Tibial artery (tissue), 4 donors: ENCODE results near the gene HOXB4.

Experiments
- DNase-seq, 2 donors: peaks; one replicate each; pipeline ENCODE4 v3.0.0-alpha.2; 2019
- H3K27ac ChIP-seq, 2 donors: fragments of 200-600 bp; sonication (generic) in 1 of 2; 1 replicate in 1 of 2; 2 replicates in 1 of 2; pipeline ENCODE4 v1.5.1; 2018 to 2019; ENCODE audit warnings: mild to moderate bottlenecking in 1 of 2
- H3K27me3 ChIP-seq, 2 donors: fragments of 200-600 bp; sonication (generic) in 1 of 2; one replicate each; pipeline versions ENCODE4 v1.5.1 to v1.6.0; 2016 to 2019
- H3K36me3 ChIP-seq, 3 donors: fragments of 200-600 bp; sonication (generic) in 2 of 3; one replicate each; pipeline ENCODE4 v1.5.1; 2016 to 2019; ENCODE audit warnings: mild to moderate bottlenecking in 2 of 3
- H3K4me1 ChIP-seq, 4 donors: fragments of 200-600 bp; sonication (generic) in 2 of 4; 1 replicate in 3 of 4; 2 replicates in 1 of 4; pipeline ENCODE4 v1.5.1; 2016 to 2019
- H3K4me3 ChIP-seq, 2 donors: fragments of 200-600 bp; sonication (generic) in 1 of 2; 1 replicate in 1 of 2; 2 replicates in 1 of 2; pipeline ENCODE4 v1.5.1; 2018 to 2019; ENCODE audit warnings: mild to moderate bottlenecking in 2 of 2
- H3K9me3 ChIP-seq, 3 donors: fragments of 200-600 bp; sonication (generic) in 1 of 3; one replicate each; pipeline ENCODE4 v1.5.1; 2016 to 2019
- intact Hi-C: fragments of 100-400 bp; cut with DNase I; formaldehyde crosslinking; loops from one replicate; pipeline ENCODE4 v1.15.0; 2023; ENCODE audit warnings: low total_unique reads
- TF ChIP-seq, protein P1 (sequence below), 2 experiments: fragments of 200-600 bp in 1 of 2; fragments of 450-650 bp in 1 of 2; IDR thresholded peaks; one replicate each; pipeline ENCODE4 v1.5.1; 2017 to 2019; ENCODE audit warnings: antibody characterized with exemption in 2 of 2, mild to moderate bottlenecking in 1 of 2, moderate library complexity in 1 of 2

HOXB4 gene

DNA sequence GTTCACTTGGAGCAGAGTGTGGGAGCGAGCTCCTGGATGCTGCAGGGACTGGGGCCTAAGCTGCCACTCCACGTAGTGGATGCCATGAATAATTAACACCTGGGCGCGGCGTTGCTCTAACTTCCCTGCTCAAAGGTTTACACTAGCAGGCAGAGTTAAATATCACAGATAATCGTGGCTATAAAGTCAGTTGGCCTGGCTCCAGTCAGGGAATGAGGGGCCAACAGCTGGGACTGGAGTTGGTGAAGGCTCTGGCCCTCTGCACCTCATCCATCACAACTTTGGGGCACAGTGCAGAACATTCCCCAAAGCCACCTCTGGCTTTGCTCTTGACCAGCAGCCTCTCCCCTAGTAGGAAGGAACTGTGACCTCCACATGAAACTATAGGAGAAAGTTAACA, 10.9 kb downstream of the HOXB4 start:
- intact Hi-C loops: no loop called here
- H3K36me3 ChIP-seq: no peaks in the 10 kb centered on the region
- no peak for DNase-seq
- peaks cover 0 to 11% of the 10 kb centered on the region in 2 donors for H3K27me3 ChIP-seq
- H3K4me1 ChIP-seq: peaks cover 0 to 31% (median 16%) of the 10 kb centered on the region in 4 donors
- no peaks in the 10 kb centered on the region for H3K9me3 ChIP-seq
- H3K4me3 ChIP-seq: no peak overlapping the region
- H3K27ac ChIP-seq: no peak overlapping the region
- TF ChIP-seq, protein P1, sequence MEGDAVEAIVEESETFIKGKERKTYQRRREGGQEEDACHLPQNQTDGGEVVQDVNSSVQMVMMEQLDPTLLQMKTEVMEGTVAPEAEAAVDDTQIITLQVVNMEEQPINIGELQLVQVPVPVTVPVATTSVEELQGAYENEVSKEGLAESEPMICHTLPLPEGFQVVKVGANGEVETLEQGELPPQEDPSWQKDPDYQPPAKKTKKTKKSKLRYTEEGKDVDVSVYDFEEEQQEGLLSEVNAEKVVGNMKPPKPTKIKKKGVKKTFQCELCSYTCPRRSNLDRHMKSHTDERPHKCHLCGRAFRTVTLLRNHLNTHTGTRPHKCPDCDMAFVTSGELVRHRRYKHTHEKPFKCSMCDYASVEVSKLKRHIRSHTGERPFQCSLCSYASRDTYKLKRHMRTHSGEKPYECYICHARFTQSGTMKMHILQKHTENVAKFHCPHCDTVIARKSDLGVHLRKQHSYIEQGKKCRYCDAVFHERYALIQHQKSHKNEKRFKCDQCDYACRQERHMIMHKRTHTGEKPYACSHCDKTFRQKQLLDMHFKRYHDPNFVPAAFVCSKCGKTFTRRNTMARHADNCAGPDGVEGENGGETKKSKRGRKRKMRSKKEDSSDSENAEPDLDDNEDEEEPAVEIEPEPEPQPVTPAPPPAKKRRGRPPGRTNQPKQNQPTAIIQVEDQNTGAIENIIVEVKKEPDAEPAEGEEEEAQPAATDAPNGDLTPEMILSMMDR (IDR thresholded peaks at IDR 0.05): no peak

DNA sequence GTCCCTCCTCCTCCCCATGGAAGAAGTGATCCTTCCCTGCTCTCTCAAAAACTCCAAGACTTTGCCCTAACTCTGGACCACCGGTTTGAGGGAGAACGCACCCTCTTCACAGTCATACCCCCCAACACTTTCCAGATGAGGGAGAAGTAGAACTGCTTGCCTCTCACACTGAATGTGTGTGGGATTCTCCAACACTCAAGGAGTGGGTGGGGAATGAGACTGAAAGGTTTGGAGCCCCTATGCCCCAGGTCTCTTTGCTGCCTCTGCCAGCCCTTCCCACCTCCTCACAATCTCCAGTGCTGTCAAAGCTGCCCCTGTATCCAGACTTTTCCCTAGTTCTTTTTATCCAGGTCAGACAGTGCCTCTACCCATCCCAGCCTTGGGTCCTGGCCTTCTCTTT, 11.4 kb downstream of the HOXB4 start:
- H3K27ac ChIP-seq: no peak overlapping the region
- H3K27me3 ChIP-seq: peaks cover 0 to 11% of the 10 kb centered on the region in 2 donors
- H3K36me3 ChIP-seq: no peaks in the 10 kb centered on the region
- no peak for DNase-seq
- H3K4me1 ChIP-seq: peaks cover 0 to 31% (median 16%) of the 10 kb centered on the region in 4 donors
- H3K9me3 ChIP-seq: no peaks in the 10 kb centered on the region
- H3K4me3 ChIP-seq: no peak overlapping the region
- TF ChIP-seq, protein P1 (IDR thresholded peaks at IDR 0.05): no peak
- intact Hi-C loops: no loop called here

DNA sequence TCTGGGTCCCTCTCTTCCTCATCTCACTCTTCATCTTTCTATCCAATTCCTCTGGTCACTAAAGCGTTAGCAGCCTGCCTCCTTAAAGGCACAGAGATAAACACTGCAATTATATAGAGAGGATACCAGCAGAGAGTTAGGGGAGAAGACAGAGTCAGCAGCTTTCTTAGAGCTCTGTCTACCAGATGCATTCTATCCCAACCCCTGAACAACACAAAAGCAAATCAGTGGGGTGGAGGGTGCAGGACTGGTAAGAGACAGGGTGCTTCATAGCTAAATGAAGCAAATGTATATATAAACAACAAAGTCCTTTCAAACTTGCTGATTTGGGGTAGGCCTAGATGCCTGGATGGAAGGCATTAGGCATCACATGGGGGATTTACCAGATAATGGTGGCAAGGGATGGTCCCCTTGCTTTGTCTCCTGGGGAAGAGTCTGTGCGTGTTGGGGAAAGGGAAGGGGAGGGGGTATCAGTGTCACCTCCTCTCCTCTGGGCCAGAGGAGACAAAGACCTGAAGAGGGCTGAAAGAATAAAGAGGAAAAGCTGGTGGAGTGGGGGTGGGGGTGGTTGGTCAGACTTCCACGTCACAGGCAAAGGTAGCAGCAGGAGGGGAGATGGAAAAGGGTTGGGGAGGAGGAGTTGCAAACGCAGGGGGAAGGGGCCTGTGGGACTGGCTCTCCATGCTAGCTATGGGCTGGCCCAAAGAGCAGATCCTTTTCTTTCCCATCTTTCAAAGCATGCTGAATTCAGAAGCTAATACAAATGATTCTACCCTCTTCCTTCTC, 12.0 kb downstream of the HOXB4 start:
- TF ChIP-seq, protein P1 (IDR thresholded peaks at IDR 0.05): no peak
- no peak for DNase-seq
- H3K27me3 ChIP-seq: peaks cover 0 to 11% of the 10 kb centered on the region in 2 donors
- intact Hi-C loops: no loop called here
- H3K4me3 ChIP-seq: no peak overlapping the region
- peaks cover 0 to 25% (median 16%) of the 10 kb centered on the region in 4 donors for H3K4me1 ChIP-seq
- no peaks in the 10 kb centered on the region for H3K36me3 ChIP-seq
- H3K27ac ChIP-seq: no peak overlapping the region
- H3K9me3 ChIP-seq: no peaks in the 10 kb centered on the region

DNA sequence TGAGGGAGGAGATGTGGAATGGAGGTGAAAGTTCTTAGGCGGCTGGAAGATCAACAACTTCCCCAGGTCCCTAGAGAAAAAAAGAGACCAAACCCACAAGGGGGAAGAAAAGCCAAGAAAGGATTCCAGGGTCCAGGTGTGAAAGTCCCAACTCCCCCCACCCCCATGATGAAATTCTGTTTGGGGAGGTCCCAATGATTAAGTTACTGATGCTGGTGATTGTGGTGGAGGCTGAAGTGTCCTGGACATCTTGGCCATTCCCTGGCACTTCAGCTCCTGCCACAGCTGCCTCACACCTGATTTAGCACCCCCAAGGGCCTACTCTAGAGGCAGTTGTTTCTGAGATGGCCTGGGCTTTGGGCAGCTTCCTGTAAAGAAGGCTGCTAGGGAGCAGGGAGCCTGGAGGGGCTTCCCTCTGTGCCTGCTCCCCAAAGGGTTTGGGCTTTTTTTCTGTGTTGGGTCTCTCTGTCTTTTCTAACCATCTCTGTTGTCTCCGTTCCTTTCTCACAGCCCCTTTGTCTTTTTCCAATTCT, 13.1 kb downstream of the HOXB4 start:
- TF ChIP-seq, protein P1 (IDR thresholded peaks at IDR 0.05): no peak
- no peaks in the 10 kb centered on the region for H3K36me3 ChIP-seq
- H3K4me1 ChIP-seq: peaks cover 0 to 22% (median 14%) of the 10 kb centered on the region in 4 donors
- intact Hi-C loops: no loop called here
- H3K4me3 ChIP-seq: peak overlapping the region in 1 of 2 donors; percentile 62
- no peak for DNase-seq
- H3K27ac ChIP-seq: peak overlapping the region in 1 of 2 donors; percentile 53
- H3K27me3 ChIP-seq: peaks cover 0 to 11% of the 10 kb centered on the region in 2 donors
- no peaks in the 10 kb centered on the region for H3K9me3 ChIP-seq

DNA sequence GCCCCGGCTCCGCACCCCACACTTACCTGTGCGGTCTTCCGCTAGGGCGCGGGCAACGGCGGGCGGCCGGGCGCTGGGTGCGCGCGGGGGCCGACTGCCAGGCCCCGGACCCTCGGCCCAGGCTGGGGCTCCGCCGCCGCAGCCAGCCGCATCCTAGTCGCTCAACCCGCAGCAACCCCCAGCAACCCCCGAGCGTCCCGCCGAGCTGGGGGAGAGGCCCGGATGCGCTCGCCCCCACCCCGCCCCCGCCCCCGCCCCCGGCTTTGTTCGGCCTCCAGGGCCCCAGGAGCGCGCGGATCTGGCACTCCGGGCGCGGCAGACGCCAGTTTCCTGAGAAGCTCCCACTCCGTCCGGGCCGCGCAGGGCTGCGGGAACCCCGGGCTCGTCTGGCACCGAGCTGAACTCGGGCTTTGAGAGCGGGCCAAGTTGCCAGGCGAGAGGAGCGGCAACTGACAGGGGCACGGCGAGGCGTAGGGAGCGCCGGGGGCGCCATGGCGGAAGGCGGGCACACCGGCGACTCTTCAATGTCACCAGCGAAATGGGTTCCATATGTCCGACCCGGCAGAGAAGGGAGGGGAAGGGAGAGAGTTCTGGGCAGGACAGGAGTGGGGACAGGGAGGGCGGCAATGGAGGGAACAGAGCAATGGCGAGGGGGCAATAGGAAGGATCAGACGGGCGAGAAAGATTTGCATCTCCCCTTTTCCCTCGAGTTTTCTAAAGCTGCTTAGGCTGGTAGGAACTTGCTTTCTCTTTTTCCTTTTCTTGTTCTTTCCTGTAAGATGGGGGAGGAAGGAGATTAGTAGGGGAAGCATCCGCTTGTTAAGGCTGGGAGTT, 13.7 kb downstream of the HOXB4 start:
- Histone ChIP-seq H3K36me3 (no peaks in the 10 kb centered on the region), H3K27ac (peak overlapping the region in 1 of 2 donors; percentile 53), H3K27me3 (peaks cover 0 to 11% of the 10 kb centered on the region in 2 donors), H3K9me3 (no peaks in the 10 kb centered on the region), H3K4me3 (peak overlapping the region; percentile 37 to 62), H3K4me1 (peaks cover 0 to 24% (median 12%) of the 10 kb centered on the region in 4 donors)
- DNase-seq: no peak
- intact Hi-C loops: no loop called here
- TF ChIP-seq, protein P1 (IDR thresholded peaks at IDR 0.05): no peak
